NT2/D1 (cell line): Measurements from ENCODE around the gene PSAP.

ENCODE experiments used
- SUZ12 ChIP-seq: IDR thresholded peaks from 2 replicates; pipeline ENCODE4 v1.6.1; 2011; ENCODE audit not compliant: insufficient read length, insufficient read depth; ENCODE audit errors: extremely low read depth
- YY1 ChIP-seq: IDR thresholded peaks from 2 replicates; pipeline ENCODE4 v1.6.1; 2011; ENCODE audit not compliant: insufficient read length, insufficient read depth
- ZNF274 ChIP-seq: IDR thresholded peaks from 2 replicates; pipeline ENCODE4 v1.6.1; 2011; ENCODE audit warnings: mild to moderate bottlenecking, low read depth, low read length

DNA sequence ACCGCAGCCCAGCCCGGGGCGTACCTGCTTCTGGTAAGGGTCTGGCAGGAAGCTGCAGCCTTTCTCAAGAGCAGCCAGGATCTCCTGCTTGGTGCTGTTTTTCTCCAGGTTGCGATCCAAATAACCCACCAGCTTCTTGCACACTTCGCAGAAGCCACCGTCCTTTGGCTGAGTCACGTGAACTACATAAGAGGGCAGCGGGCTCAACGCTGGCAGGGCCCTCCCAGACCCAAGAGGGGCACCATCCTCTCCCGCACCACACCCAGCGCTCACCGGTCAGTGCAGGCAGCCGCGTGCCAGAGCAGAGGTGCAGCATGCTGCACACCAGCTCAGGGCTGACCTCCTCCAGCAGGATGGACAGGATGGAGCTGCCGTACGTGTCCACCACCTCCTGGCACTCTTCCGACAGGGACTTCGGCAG lies 31.6 kb downstream of the PSAP start:
- TF ChIP-seq YY1 (no peak), ZNF274 (no peak), SUZ12 (no peak)
